Stimulated activated CD8-positive, alpha-beta memory T cell treated with anti-CD3 and anti-CD28 coated beads, Interleukin-7, amount 100 ng/mL, for 1 hour (primary cell): Measurements from ENCODE around the gene PTGFRN.
"Not testable (repeated sequence)": the region's sequence is repeated elsewhere in the genome, so short reads cannot be mapped to it uniquely, and the experiment has no call there.

Experiments used
- DNase-seq, 2 donors: peaks; one replicate each; pipeline ENCODE4 v3.0.0-alpha.2; 2020; ENCODE audit warnings: low read depth in 2 of 2

The PTGFRN gene

GRCh38 chr1:116971965-116972673, 62.4 kb downstream of the PTGFRN start:
- no peak for DNase-seq

DNA sequence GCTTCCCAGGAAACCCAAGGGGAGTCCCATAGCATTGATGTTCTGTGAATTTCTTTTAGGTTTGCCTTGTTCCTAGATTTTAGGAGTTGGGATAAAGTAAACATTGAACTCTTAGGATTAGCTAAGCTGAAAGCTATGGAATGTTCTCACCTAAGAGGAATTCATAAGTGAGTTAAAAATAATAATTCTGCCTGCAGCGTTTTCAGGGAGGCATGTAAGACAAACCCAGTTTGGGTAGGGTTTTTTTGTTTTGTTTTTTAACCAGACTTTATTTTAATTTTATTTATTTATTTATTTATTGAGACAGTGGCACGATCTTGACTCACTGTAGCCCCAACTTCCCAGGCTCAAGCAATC, 62.9 kb downstream of the PTGFRN start:
- DNase-seq, result no peak

DNA sequence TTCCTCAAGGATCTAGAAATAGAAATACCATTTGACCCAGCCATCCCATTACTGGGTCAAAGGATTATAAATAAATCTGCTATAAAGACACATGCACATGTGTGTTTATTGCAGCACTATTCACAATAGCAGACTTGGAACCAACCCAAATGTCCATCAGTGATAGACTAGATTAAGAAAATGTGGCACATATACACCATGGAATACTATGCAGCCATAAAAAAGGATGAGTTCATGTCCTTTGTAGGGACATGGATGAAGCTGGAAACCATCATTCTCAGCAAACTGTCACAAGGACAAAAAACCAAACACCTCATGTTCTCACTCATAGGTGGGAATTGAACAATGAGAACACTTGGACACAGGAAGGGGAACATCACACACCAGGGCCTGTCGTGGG, 70.6 kb downstream of the PTGFRN start:
- DNase-seq, result not testable (repeated sequence)

DNA sequence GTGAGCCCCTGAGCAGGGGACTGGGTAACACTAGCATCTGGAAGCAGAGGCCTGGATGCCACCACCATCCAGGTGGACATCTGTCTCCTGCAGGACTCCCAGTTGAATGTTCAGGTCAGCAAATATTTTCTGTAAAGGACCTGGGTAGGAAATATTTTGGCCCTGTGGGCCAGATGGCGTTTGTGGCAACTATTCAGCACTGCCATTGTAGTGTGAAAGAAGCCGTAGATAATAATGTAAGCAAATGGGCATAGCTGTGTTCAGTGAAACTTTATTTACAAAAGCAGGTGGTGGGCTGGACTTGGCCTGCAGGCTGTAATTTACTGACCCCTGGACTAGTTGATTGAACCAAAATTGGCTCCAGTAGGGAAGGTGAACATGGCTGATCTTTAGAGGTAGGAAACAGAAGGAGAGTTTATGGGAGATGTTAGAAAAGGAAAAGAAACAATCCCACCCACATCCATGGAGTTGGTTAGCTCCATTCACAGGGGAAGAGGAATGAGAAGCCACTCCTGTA, 71.9 kb downstream of the PTGFRN start:
- DNase-seq, result no peak

GRCh38 chr1:116982319-116983004, 72.7 kb downstream of the PTGFRN start:
- DNase-seq, result no peak

GRCh38 chr1:116983112-116983511, 73.4 kb downstream of the PTGFRN start:
- DNase-seq, result no peak

DNA sequence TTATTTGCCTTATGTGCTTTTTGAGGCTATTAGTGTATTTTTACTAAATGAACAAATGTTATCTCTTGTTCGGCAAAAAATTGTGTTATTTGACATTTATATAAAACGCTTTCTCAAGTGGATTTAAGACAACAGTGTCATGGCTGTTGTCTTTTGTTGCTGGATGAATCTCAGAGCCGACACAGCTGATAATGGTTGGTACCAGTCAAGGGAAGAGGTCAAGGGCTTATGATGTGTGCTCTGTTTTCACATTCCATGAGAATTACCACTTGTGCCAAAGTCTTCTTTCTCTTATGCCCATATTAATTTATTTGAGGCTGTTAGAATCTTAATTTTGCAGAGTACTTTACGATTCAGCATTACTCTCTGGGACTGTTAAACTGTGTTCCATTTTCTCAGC, 74.0 kb downstream of the PTGFRN start:
- no peak for DNase-seq

GRCh38 chr1:116984406-116985160, 74.9 kb downstream of the PTGFRN start:
- DNase-seq, result no peak

DNA sequence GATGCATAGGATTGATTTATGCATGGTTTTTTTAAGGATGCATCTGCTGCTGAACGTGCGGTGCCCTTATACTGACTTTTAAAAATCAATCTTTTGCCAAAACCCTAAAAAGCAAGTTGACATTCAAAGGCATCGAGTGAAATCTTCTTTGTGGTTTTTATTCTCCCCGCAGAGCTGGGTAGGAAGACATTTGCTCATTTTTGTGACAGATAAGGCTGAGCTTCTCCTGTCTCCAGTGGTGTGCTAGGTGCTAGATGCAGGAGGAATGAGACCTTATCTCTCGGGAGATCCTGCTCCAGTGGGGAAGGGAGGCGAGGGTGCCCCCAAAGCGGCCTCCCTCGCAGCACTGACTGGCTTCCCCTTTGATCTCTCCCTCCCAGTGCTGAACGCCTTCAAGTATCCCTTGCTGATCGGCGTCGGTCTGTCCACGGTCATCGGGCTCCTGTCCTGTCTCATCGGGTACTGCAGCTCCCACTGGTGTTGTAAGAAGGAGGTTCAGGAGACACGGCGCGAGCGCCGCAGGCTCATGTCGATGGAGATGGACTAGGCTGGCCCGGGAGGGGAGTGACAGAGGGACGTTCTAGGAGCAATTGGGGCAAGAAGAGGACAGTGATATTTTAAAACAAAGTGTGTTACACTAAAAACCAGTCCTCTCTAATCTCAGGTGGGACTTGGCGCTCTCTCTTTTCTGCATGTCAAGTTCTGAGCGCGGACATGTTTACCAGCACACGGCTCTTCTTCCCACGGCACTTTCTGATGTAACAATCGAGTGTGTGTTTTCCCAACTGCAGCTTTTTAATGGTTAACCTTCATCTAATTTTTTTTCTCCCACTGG, 76.9 kb downstream of the PTGFRN start:
- no peak for DNase-seq

DNA sequence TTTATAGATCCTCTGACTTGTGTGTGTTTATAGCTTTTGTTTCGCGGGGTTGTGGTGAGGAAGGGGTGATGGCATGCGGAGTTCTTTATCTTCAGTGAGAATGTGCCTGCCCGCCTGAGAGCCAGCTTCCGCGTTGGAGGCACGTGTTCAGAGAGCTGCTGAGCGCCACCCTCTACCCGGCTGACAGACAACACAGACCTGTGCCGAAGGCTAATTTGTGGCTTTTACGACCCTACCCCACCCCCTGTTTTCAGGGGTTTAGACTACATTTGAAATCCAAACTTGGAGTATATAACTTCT, 77.5 kb downstream of the PTGFRN start:
- peak; percentile 18 to 38 for DNase-seq

GRCh38 chr1:116988248-116988647, 78.5 kb downstream of the PTGFRN start:
- no peak for DNase-seq

- DNase-seq, result no peak
Measured at GRCh38 chr1:116988908-116989307, 79.2 kb downstream of the PTGFRN start.

GRCh38 chr1:116989835-116990234, 80.1 kb downstream of the PTGFRN start:
- no peak for DNase-seq

DNA sequence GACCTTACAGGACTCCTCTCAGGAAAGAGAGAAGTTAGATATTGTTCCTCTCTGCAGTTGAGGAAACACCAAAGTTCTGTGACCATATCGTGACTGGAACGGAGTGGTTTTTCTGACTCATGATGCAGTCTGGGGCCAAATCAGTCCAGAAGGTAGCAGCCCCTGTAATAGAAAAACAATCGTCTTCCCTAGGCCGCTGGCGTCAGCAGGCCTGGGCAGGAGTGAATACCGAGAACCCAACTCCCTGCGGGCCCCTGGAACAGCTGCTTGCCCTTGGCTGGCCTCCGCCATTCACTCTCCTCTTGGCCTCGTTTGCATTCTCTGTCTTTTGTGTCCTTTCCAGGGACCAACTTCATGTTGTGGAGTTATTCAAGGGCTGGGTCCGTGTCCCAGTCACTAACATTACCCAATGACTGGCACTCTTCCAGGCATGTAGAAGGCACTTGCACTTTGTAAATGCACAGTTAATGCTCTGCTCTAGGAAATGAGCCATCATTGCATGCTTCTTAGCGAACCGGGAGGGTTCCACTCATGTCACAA, 81.0 kb downstream of the PTGFRN start:
- DNase-seq, result no peak

- no peak for DNase-seq
Measured at GRCh38 chr1:116991171-116991845, 81.6 kb downstream of the PTGFRN start.

DNA sequence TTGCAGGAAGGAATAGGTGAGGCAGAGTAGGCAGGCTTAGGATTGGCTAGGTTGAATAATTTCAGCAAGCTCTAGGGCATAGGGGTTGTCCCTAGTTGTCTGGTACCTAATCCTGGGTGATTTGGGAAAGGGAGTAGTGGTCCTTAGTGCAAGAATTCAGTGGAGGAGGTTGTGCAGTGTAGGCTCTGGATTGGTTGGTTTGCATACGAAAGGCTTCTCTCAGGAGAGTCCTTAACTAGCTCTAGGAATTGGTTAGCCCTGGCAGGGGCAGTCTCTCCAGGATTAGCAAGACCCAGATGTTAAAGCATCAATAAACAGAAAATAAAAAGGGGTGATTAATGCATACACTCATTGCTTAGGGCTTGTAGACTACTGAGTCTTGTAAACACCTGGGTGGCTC, 82.2 kb downstream of the PTGFRN start:
- DNase-seq, result no peak

GRCh38 chr1:116993286-116993685, 83.6 kb downstream of the PTGFRN start:
- no peak for DNase-seq

DNA sequence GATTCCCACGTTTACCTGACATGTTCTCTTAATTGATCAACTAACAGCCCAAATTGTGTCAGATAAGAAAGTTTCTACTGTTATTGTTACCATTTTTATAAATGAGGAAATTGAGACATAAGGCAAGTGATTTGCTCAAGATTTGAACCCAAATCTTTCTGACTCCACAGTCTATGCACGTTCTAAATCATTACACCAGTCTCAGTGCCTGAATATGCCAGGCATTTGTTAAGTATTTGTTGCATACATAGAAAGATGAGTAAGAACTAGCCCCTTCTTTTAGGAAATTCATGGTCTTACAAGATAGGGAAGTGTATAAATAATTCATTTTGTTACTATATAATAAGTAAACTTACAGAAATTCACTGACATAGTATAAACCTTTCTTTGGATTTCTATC, 84.7 kb downstream of the PTGFRN start:
- no peak for DNase-seq

- no peak for DNase-seq
Measured at GRCh38 chr1:116997066-116997465, 87.3 kb downstream of the PTGFRN start.

GRCh38 chr1:116997636-116998035, 87.9 kb downstream of the PTGFRN start:
- DNase-seq, result no peak

GRCh38 chr1:116999596-116999995, 89.9 kb downstream of the PTGFRN start:
- DNase-seq, result no peak
